Peyer's patch (tissue), 4 donors: ENCODE data around the gene ZNF473. TPM values are rescaled to one million over a fixed set of nuclear protein-coding genes. Genes with fewer than 3 reads are reported as not detected.
"Not testable (repeated sequence)": the region's sequence is repeated elsewhere in the genome, so short reads cannot be mapped to it uniquely, and the experiment has no call there.

Experiments used
- DNase-seq, 3 donors: peaks; one replicate each; pipeline ENCODE4 v3.0.0-alpha.2; 2017 to 2019
- H3K27ac ChIP-seq, 4 donors: fragments of 200-600 bp; sonication (generic); one replicate each; pipeline ENCODE4 v1.5.1; 2016 to 2019
- H3K27me3 ChIP-seq, 2 donors: fragments of 200-600 bp; sonication (generic); one replicate each; pipeline ENCODE4 v1.5.1; 2019
- H3K36me3 ChIP-seq, 3 donors: fragments of 200-600 bp; sonication (generic); one replicate each; pipeline ENCODE4 v1.5.1; 2016 to 2019
- H3K4me1 ChIP-seq, 4 donors: fragments of 200-600 bp; sonication (generic); one replicate each; pipeline ENCODE4 v1.5.1; 2016 to 2019
- H3K4me3 ChIP-seq, 4 donors: fragments of 200-600 bp; sonication (generic); 1 replicate in 3 of 4; 2 replicates in 1 of 4; pipeline ENCODE4 v1.5.1; 2016 to 2019; ENCODE audit warnings: mild to moderate bottlenecking in 1 of 4
- H3K9me3 ChIP-seq, 4 donors: fragments of 200-600 bp; sonication (generic); one replicate each; pipeline ENCODE4 v1.5.1; 2016 to 2019; ENCODE audit warnings: mild to moderate bottlenecking in 1 of 4
- CTCF ChIP-seq, 6 experiments: fragments of 450-650 bp in 4 of 6; fragments of 200-600 bp in 2 of 6; sonication (generic) in 1 of 6; IDR thresholded peaks; one replicate each; pipeline ENCODE4 v1.5.1; 2017 to 2019; ENCODE audit warnings: antibody characterized with exemption in 6 of 6, mild to moderate bottlenecking in 3 of 6, moderate library complexity in 1 of 6
- total RNA-seq, 4 donors: library from RNA; depleted of rRNA; stranded (reverse); fragments of >200 nt; gene quantifications; one replicate each; pipeline ENCODE4 v1.1.0, GENCODE V29; 2016

The ZNF473 gene
- total RNA-seq, 4 donors from 2014 or later = 7.5 to 14.9 (median 9.2) TPM

GRCh38 chr19:50087153-50087552 is 61.3 kb downstream of the ZNF473 start:
- H3K27me3 ChIP-seq, H3K36me3 ChIP-seq, H3K27ac ChIP-seq, H3K4me3 ChIP-seq, H3K4me1 ChIP-seq, DNase-seq, H3K9me3 ChIP-seq: not testable (repeated sequence)

- not testable (repeated sequence) for H3K4me1 ChIP-seq, H3K27me3 ChIP-seq, H3K27ac ChIP-seq, DNase-seq, H3K9me3 ChIP-seq, H3K4me3 ChIP-seq, H3K36me3 ChIP-seq
- TF ChIP-seq CTCF (IDR thresholded peaks at IDR 0.05) = peak in 4 of 6 experiments; percentile 9 to 32 (median 15)
Measured at GRCh38 chr19:50090706-50091105, 64.9 kb downstream of the ZNF473 start.

DNA sequence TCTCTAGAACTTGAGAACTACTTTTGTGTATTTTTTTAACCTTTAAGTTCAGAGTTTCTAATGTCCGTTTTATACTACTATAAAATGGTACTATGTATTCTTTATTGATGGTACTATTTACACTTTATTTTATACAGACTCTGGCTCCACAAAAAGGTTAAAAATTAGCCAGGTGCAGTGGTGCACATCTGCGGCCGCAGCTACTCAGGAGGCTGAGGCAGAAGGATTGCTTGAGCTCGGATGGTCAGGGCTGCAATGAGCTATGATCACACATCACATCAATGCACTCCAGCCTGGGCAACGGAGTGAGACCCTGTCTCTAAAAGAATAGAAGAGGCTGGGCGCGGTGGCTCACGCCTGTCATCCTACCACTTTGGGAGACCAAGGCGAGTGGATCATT is 66.0 kb downstream of the ZNF473 start:
- H3K4me1 ChIP-seq, H3K36me3 ChIP-seq, DNase-seq, H3K27ac ChIP-seq, H3K9me3 ChIP-seq, H3K27me3 ChIP-seq, H3K4me3 ChIP-seq: not testable (repeated sequence)

- not testable (repeated sequence) for H3K4me1 ChIP-seq, H3K27me3 ChIP-seq, H3K36me3 ChIP-seq, H3K9me3 ChIP-seq, DNase-seq, H3K4me3 ChIP-seq, H3K27ac ChIP-seq
Measured at GRCh38 chr19:50092597-50092996, 66.8 kb downstream of the ZNF473 start.

- H3K27ac ChIP-seq, H3K36me3 ChIP-seq, H3K4me1 ChIP-seq, H3K27me3 ChIP-seq, DNase-seq, H3K4me3 ChIP-seq, H3K9me3 ChIP-seq: not testable (repeated sequence)
Measured at GRCh38 chr19:50097884-50098283, 72.1 kb downstream of the ZNF473 start.

DNA sequence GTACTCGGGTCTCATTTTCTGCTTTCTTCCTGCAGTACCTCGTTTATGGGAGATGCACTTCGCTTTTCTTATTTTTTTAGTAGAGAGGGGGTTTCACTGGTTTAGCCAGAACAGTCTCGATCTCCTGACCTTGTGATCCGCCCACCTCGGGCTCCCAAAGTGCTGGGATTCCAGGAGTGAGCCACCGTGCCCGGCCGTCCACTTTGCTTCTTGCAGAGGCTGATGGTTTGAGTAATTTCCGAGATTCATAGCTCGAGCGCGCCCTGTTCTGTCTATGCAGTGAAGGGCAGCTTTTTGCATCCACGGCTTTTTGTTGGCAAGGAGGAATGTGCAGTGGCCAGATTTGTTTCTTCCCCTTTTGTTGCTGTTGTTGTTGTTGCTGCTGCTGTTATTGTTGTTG is 73.1 kb downstream of the ZNF473 start:
- not testable (repeated sequence) for H3K4me1 ChIP-seq, H3K4me3 ChIP-seq, H3K27me3 ChIP-seq, H3K27ac ChIP-seq, H3K9me3 ChIP-seq, H3K36me3 ChIP-seq
- peak in 2 of 3 donors; percentile 17 to 53 for DNase-seq

DNA sequence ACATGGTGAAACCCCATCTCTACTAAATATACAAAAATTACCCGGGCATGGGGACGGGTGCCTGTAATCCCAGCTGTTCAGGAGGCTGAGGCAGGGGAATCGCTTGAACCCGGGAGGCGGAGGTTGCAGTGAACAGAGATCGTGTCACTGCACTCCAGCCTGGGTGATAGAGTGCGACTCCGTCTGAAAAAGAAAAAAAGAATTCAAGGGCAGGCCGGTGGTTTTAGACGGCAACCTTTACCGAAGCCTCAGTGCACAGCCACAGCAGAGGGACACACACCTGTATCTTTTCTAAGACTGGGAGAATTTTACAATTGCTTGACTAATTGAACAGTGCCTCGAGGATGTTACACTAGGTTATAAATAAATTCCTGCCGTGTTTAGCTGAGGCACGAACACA is 73.9 kb downstream of the ZNF473 start:
- not testable (repeated sequence) for H3K27ac ChIP-seq, DNase-seq, H3K4me1 ChIP-seq, H3K27me3 ChIP-seq, H3K9me3 ChIP-seq, H3K4me3 ChIP-seq, H3K36me3 ChIP-seq

DNA sequence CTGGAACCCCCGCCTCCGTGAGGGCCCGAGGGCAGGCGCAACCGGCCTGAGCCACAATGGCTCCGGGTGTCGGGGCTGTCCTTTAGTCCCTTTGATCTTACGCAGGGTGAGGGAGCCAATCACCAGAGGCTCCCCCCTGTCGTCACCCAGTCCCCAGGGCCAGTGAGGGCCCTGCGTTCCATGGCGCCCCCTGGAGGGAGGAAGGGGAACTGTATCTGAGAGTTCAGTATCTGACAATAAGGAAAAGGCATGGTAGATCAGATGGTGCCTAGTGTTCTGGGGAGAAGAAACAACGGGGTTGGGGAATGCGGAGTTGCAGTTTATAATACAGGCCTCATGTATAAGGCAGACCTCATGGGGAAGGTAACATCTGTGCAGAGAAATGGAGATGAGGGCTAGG is 75.1 kb downstream of the ZNF473 start:
- DNase-seq, H3K4me1 ChIP-seq, H3K27ac ChIP-seq, H3K36me3 ChIP-seq, H3K27me3 ChIP-seq, H3K9me3 ChIP-seq, H3K4me3 ChIP-seq: not testable (repeated sequence)

Other genes starting within 250 kb of the ZNF473 start
- gene FUZ, start 212.7 kb upstream of the ZNF473 start, total RNA-seq = 10 to 100 TPM in 3 of 4 donors, 1 to 10 TPM in 1; 4.1 to 13.8 (median 12.3) TPM
- gene MED25, start 207.7 kb upstream of the ZNF473 start, total RNA-seq = 10 to 100 TPM; 29.7 to 57.7 (median 41.8) TPM
- gene PTOV1, start 174.8 kb upstream of the ZNF473 start, total RNA-seq = 100 to 1,000 TPM in 2 of 4 donors, 10 to 100 TPM in 2; 80.0 to 153 (median 95.9) TPM
- 100 to 1,000 TPM in 3 of 4 donors, 10 to 100 TPM in 1; 58.7 to 235 (median 118) TPM for gene PNKP, start 158.4 kb upstream of the ZNF473 start, total RNA-seq
- 10 to 100 TPM; 17.2 to 30.5 (median 23.3) TPM for gene AKT1S1, start 148.7 kb upstream of the ZNF473 start, total RNA-seq
- gene TBC1D17, start 148.3 kb upstream of the ZNF473 start, total RNA-seq = 10 to 100 TPM; 22.8 to 83.3 (median 62.1) TPM
- gene IL4I1, start 129.1 kb upstream of the ZNF473 start, total RNA-seq = not detected
- 10 to 100 TPM in 3 of 4 donors, 1 to 10 TPM in 1; 3.3 to 21.4 (median 18.2) TPM for gene ATF5, start 96.8 kb upstream of the ZNF473 start, total RNA-seq
- 10 to 100 TPM; 40.0 to 54.5 (median 46.0) TPM for gene NUP62, start 96.5 kb upstream of the ZNF473 start, total RNA-seq
- gene SIGLEC11, start 64.8 kb upstream of the ZNF473 start, total RNA-seq = 1 to 10 TPM in 1 of 4 donors, under 1 TPM in 1, not detected in 2; 0.94 to 1.7 TPM
- 10 to 100 TPM; 76.7 to 98.1 (median 83.9) TPM for gene VRK3, start 633 bp upstream of the ZNF473 start, total RNA-seq
- not detected for gene IZUMO2, start 137.3 kb downstream of the ZNF473 start, total RNA-seq
- 100 to 1,000 TPM; 139 to 475 (median 333) TPM for gene MYH14, start 177.6 kb downstream of the ZNF473 start, total RNA-seq